KOPT-K1 (cell line): ENCODE results near the gene SLC35D3.

Experiments used
- H3K27ac ChIP-seq: fragments of 200-600 bp; sonication (generic); 2 replicates; pipeline ENCODE4 v1.5.1; 2016; ENCODE audit warnings: antibody characterized with exemption, mild to moderate bottlenecking, low read depth, low read length; ENCODE audit not compliant: poor library complexity, severe bottlenecking
- H3K36me3 ChIP-seq: fragments of 200-600 bp; sonication (generic); 2 replicates; pipeline ENCODE4 v1.5.1; 2017; ENCODE audit warnings: antibody characterized with exemption, mild to moderate bottlenecking, low read length, moderate library complexity; ENCODE audit not compliant: insufficient read depth
- H3K9me3 ChIP-seq: fragments of 200-600 bp; sonication (generic); 2 replicates; pipeline ENCODE4 v1.5.1; 2017; ENCODE audit warnings: antibody characterized with exemption, low read length, mild to moderate bottlenecking; ENCODE audit not compliant: insufficient read depth, poor library complexity, severe bottlenecking

Gene SLC35D3

GRCh38 chr6:136914947-136915346 is 7.2 kb upstream of the SLC35D3 start:
- 0 out of 2 replicates have a peak, but pooled peaks cover 4% of the 10 kb centered on the region for H3K36me3 ChIP-seq
- H3K9me3 ChIP-seq: no peaks in the 10 kb centered on the region
- H3K27ac ChIP-seq: no peak overlapping the region

GRCh38 chr6:136918706-136919105 is 3.4 kb upstream of the SLC35D3 start:
- H3K27ac ChIP-seq: no peak overlapping the region

GRCh38 chr6:136920216-136920615 is 1.9 kb upstream of the SLC35D3 start:
- Histone ChIP-seq H3K36me3 (no peaks in the 10 kb centered on the region), H3K27ac (no peak overlapping the region), H3K9me3 (peaks cover 34% of the 10 kb centered on the region)

More at GRCh38 chr6:136918706-136919105, 3.4 kb upstream of the SLC35D3 start:
- H3K9me3 ChIP-seq: peaks cover 33% of the 10 kb centered on the region
- H3K36me3 ChIP-seq: no peaks in the 10 kb centered on the region

GRCh38 chr6:136920671-136921380 is 1.3 kb upstream of the SLC35D3 start:
- peaks cover 34% of the 10 kb centered on the region for H3K9me3 ChIP-seq
- no peak overlapping the region for H3K27ac ChIP-seq
- H3K36me3 ChIP-seq: no peaks in the 10 kb centered on the region

GRCh38 chr6:136921381-136921935 is 643 bp upstream of the SLC35D3 start:
- no peaks in the 10 kb centered on the region for H3K36me3 ChIP-seq
- H3K9me3 ChIP-seq: peaks cover 34% of the 10 kb centered on the region
- no peak overlapping the region for H3K27ac ChIP-seq

GRCh38 chr6:136922685-136923006 is 545 bp downstream of the SLC35D3 start:
- Histone ChIP-seq H3K36me3 (no peaks in the 10 kb centered on the region), H3K9me3 (peaks cover 34% of the 10 kb centered on the region)

GRCh38 chr6:136923116-136923953 is 1.2 kb downstream of the SLC35D3 start:
- H3K9me3 ChIP-seq: peaks cover 34% of the 10 kb centered on the region
- H3K36me3 ChIP-seq: no peaks in the 10 kb centered on the region
- H3K27ac ChIP-seq: no peak overlapping the region

More at GRCh38 chr6:136922685-136923006, 545 bp downstream of the SLC35D3 start:
- H3K27ac ChIP-seq: no peak overlapping the region

- Histone ChIP-seq H3K27ac (no peak overlapping the region), H3K36me3 (no peaks in the 10 kb centered on the region), H3K9me3 (peaks cover 34% of the 10 kb centered on the region)
Observed at GRCh38 chr6:136923954-136924673, 2.0 kb downstream of the SLC35D3 start.

GRCh38 chr6:136926383-136926782 is 4.3 kb downstream of the SLC35D3 start:
- Histone ChIP-seq H3K27ac (no peak overlapping the region), H3K36me3 (no peaks in the 10 kb centered on the region), H3K9me3 (peaks cover 24% of the 10 kb centered on the region)

- H3K27ac ChIP-seq: no peak overlapping the region
- H3K9me3 ChIP-seq: peaks cover 15% of the 10 kb centered on the region
- no peaks in the 10 kb centered on the region for H3K36me3 ChIP-seq
Observed at GRCh38 chr6:136927292-136927691, 5.2 kb downstream of the SLC35D3 start.

GRCh38 chr6:136930528-136930927 is 8.4 kb downstream of the SLC35D3 start:
- no peak overlapping the region for H3K27ac ChIP-seq
- H3K9me3 ChIP-seq: no peaks in the 10 kb centered on the region
- no peaks in the 10 kb centered on the region for H3K36me3 ChIP-seq

GRCh38 chr6:136932599-136932998 is 10.5 kb downstream of the SLC35D3 start:
- Histone ChIP-seq H3K36me3 (no peaks in the 10 kb centered on the region), H3K27ac (no peak overlapping the region), H3K9me3 (no peaks in the 10 kb centered on the region)

GRCh38 chr6:136945072-136945471 is 23.0 kb downstream of the SLC35D3 start:
- Histone ChIP-seq H3K9me3 (no peaks in the 10 kb centered on the region), H3K27ac (no peak overlapping the region), H3K36me3 (no peaks in the 10 kb centered on the region)

GRCh38 chr6:136945711-136946121 is 23.6 kb downstream of the SLC35D3 start:
- no peaks in the 10 kb centered on the region for H3K9me3 ChIP-seq
- no peaks in the 10 kb centered on the region for H3K36me3 ChIP-seq
- H3K27ac ChIP-seq: no peak overlapping the region

- no peaks in the 10 kb centered on the region for H3K9me3 ChIP-seq
- H3K27ac ChIP-seq: no peak overlapping the region
- no peaks in the 10 kb centered on the region for H3K36me3 ChIP-seq
Observed at GRCh38 chr6:136947037-136947436, 24.9 kb downstream of the SLC35D3 start.
